ENCODE results near the gene PHYKPL.

DNA sequence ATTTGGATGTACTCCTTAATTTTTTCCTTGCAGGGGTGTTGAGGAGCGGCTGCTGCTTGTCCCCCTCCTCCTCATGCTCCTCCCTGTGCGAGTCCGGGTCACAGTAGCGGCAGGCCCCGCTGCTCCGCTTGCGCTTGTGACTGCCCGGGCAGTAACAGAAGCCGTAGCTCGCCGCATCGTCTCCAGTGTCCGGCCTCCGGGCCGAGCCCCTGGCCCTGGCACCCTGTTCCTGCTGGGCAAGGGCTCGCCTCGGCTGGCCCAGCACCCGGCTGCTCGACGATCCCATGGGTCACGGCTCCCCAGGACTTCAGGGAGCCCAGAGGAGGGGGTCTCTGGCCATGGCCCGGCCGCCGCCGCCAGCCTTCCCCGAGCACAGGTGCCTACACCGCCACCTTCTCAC is 45.6 kb downstream of the PHYKPL start, which contains the start of gene GMCL2:
- TF ChIP-seq, protein P1, sequence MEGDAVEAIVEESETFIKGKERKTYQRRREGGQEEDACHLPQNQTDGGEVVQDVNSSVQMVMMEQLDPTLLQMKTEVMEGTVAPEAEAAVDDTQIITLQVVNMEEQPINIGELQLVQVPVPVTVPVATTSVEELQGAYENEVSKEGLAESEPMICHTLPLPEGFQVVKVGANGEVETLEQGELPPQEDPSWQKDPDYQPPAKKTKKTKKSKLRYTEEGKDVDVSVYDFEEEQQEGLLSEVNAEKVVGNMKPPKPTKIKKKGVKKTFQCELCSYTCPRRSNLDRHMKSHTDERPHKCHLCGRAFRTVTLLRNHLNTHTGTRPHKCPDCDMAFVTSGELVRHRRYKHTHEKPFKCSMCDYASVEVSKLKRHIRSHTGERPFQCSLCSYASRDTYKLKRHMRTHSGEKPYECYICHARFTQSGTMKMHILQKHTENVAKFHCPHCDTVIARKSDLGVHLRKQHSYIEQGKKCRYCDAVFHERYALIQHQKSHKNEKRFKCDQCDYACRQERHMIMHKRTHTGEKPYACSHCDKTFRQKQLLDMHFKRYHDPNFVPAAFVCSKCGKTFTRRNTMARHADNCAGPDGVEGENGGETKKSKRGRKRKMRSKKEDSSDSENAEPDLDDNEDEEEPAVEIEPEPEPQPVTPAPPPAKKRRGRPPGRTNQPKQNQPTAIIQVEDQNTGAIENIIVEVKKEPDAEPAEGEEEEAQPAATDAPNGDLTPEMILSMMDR (IDR thresholded peaks at IDR 0.05), result no peak
- TF ChIP-seq EP300 (IDR thresholded peaks at IDR 0.05) (no peak), POLR2A (IDR thresholded peaks at IDR 0.05) (no peak), POLR2AphosphoS5 (IDR thresholded peaks at IDR 0.05) (no peak)
